GM19240 (cell line): ENCODE measurements around the gene DRAXIN.

ENCODE experiments used
- DNase-seq: peaks from one replicate; pipeline ENCODE4 v3.0.0; 2011; ENCODE audit warnings: low spot score; ENCODE audit not compliant: insufficient read length

The DRAXIN gene

GRCh38 chr1:11759791-11760190, 68.3 kb downstream of the DRAXIN start:
- DNase-seq: no peak

- no peak for DNase-seq
Observed at GRCh38 chr1:11761285-11761684, 69.8 kb downstream of the DRAXIN start.

- no peak for DNase-seq
Observed at GRCh38 chr1:11761988-11762406, 70.5 kb downstream of the DRAXIN start, which contains the start of gene C1orf167. C1orf167 (plus strand) TSS chr1:11762193; CDS start chr1:11764401, 2,208 bp downstream.

- DNase-seq: no peak
Observed at GRCh38 chr1:11764115-11764514, 72.6 kb downstream of the DRAXIN start.

GRCh38 chr1:11764519-11764918, 73.0 kb downstream of the DRAXIN start:
- DNase-seq: no peak

GRCh38 chr1:11765661-11766428, 74.3 kb downstream of the DRAXIN start:
- DNase-seq: no peak

- DNase-seq: no peak
Observed at GRCh38 chr1:11766429-11766776, 74.9 kb downstream of the DRAXIN start.

- no peak for DNase-seq
Observed at GRCh38 chr1:11767922-11768704, 76.6 kb downstream of the DRAXIN start.

GRCh38 chr1:11768821-11769220, 77.3 kb downstream of the DRAXIN start:
- no peak for DNase-seq

- DNase-seq: no peak
Observed at GRCh38 chr1:11769274-11769673, 77.8 kb downstream of the DRAXIN start.

GRCh38 chr1:11770011-11770410, 78.5 kb downstream of the DRAXIN start:
- no peak for DNase-seq

- DNase-seq: no peak
Observed at GRCh38 chr1:11771481-11772043, 80.1 kb downstream of the DRAXIN start.

GRCh38 chr1:11772458-11772857, 80.9 kb downstream of the DRAXIN start:
- no peak for DNase-seq

GRCh38 chr1:11774753-11775152, 83.2 kb downstream of the DRAXIN start:
- no peak for DNase-seq
